GM18867 (cell line): ENCODE measurements around the gene STIP1.
"Not testable (repeated sequence)": the region's sequence is repeated elsewhere in the genome, so short reads cannot be mapped to it uniquely, and the experiment has no call there.

Experiments used
- ATAC-seq: cut with Tn5 transposase; IDR thresholded peaks from one replicate; pipeline ENCODE4 v1.9.1; 2021; ENCODE audit warnings: mild to moderate bottlenecking, moderate library complexity; ENCODE audit not compliant: unreplicated experiment

Gene STIP1

GRCh38 chr11:64157631-64158394 lies 28.2 kb upstream of the STIP1 start:
- ATAC-seq, result no peak

- no peak for ATAC-seq
Observed at GRCh38 chr11:64161037-64161436, 24.9 kb upstream of the STIP1 start.

- ATAC-seq, result not testable (repeated sequence)
Observed at GRCh38 chr11:64162769-64163168, 23.2 kb upstream of the STIP1 start.

- ATAC-seq, result no peak
Observed at GRCh38 chr11:64163951-64164350, 22.0 kb upstream of the STIP1 start.

GRCh38 chr11:64164392-64165312 lies 21.3 kb upstream of the STIP1 start:
- ATAC-seq, result no peak

GRCh38 chr11:64165481-64165841 lies 20.5 kb upstream of the STIP1 start:
- ATAC-seq, result no peak

- ATAC-seq, result peak; percentile 82
Observed at GRCh38 chr11:64165842-64166635, 19.9 kb upstream of the STIP1 start, which contains the start of gene MACROD1. TSS of gene MACROD1 (minus strand) at chr11:64166113. CDS start at chr11:64165994, 119 bp downstream.

GRCh38 chr11:64170419-64170818 lies 15.6 kb upstream of the STIP1 start:
- no peak for ATAC-seq

- ATAC-seq, result no peak
Observed at GRCh38 chr11:64173616-64174355, 12.2 kb upstream of the STIP1 start.

- no peak for ATAC-seq
Observed at GRCh38 chr11:64176751-64177150, 9.2 kb upstream of the STIP1 start.

- ATAC-seq, result no peak
Observed at GRCh38 chr11:64178203-64178602, 7.8 kb upstream of the STIP1 start.

GRCh38 chr11:64178951-64179639 lies 6.9 kb upstream of the STIP1 start:
- ATAC-seq, result no peak

- no peak for ATAC-seq
Observed at GRCh38 chr11:64180891-64181290, 5.1 kb upstream of the STIP1 start.

GRCh38 chr11:64181506-64182411 lies 4.2 kb upstream of the STIP1 start:
- ATAC-seq, result no peak

GRCh38 chr11:64183890-64184289 lies 2.1 kb upstream of the STIP1 start:
- ATAC-seq, result no peak

- peak; percentile 21 for ATAC-seq
Observed at GRCh38 chr11:64185175-64185692, 737 bp upstream of the STIP1 start.

GRCh38 chr11:64186492-64187165 lies 658 bp downstream of the STIP1 start:
- ATAC-seq, result no peak

- no peak for ATAC-seq
Observed at GRCh38 chr11:64192434-64192833, 6.5 kb downstream of the STIP1 start.
